GM19397 (cell line): Measurements from ENCODE around the gene EWSR1.
"Not testable (repeated sequence)": the region's sequence is repeated elsewhere in the genome, so short reads cannot be mapped to it uniquely, and the experiment has no call there.

Experiments
- ATAC-seq: cut with Tn5 transposase; IDR thresholded peaks from one replicate; pipeline ENCODE4 v1.9.1; 2021; ENCODE audit warnings: mild to moderate bottlenecking, moderate library complexity; ENCODE audit not compliant: unreplicated experiment

EWSR1 gene, protein sequence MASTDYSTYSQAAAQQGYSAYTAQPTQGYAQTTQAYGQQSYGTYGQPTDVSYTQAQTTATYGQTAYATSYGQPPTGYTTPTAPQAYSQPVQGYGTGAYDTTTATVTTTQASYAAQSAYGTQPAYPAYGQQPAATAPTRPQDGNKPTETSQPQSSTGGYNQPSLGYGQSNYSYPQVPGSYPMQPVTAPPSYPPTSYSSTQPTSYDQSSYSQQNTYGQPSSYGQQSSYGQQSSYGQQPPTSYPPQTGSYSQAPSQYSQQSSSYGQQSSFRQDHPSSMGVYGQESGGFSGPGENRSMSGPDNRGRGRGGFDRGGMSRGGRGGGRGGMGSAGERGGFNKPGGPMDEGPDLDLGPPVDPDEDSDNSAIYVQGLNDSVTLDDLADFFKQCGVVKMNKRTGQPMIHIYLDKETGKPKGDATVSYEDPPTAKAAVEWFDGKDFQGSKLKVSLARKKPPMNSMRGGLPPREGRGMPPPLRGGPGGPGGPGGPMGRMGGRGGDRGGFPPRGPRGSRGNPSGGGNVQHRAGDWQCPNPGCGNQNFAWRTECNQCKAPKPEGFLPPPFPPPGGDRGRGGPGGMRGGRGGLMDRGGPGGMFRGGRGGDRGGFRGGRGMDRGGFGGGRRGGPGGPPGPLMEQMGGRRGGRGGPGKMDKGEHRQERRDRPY

DNA sequence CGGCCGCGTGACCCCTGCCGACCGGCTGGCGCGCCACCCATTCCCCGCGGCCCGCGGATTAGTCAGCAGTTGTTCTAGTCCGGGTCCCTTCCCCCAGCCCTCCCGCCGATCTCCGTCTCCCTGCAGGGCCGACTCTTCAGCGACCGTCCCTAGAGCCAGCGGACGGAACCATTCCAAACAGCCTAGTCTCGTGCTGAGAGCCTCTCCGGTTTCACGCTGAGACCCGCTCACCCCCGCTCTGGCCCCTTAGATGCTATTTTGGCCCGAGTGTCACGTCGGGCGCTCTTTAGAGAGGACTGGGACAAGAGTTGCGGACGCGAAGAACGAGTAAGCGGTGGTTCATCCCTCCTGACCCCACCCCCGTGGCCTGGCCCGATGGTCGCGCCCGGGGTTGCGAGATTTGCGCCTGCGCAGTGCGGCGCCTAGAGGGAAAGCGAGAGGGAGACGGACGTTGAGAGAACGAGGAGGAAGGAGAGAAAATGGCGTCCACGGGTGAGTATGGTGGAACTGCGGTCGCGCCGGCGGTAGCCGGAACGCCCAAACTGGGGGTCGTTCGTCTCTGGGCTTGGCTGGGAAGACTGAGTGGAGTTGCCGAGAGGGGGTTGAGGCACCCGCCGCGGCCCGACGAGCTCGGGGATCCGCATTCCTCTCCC is at the start of gene EWSR1, which contains the start of gene RHBDD3:
EWSR1 (plus strand) TSS at position 411 of the 653 bp plus-strand sequence; CDS start at position 480, 69 bp downstream.
RHBDD3 (minus strand) TSS at position 124 of the 653 bp plus-strand sequence. CDS start 2,355 bp downstream, outside the sequence.
- ATAC-seq: peak; percentile 68

DNA sequence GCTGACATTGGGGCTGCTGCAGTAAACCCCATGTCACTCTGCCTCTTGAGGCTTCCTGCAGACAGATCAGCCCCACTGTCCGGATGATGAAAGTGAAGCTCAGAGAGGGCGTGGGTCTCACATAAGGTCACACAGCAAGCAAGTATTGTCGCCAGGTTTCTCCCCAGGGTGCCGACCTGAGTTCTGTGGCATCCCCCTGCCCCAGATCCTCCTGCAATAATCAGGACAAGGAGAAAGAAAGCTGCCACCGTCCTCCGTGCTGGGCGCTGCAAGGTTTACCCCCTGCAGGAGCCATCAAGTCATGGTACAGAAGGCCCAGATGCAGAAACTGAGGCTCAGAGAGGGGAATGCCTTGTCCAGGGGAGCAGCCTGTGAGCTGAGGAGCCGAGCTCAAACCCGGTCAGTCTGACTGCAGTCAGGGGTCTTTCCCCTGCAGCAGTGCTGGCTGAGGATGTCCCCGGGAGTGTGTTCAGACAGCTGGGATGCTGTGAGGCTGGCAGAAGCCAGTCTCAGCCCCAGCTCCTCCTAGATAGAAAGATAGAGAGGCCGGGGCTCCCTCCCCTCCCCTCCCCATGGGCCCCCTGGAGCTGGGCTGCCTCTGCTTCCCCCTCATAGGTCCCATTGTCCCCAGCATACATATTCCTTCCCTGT is 49.2 kb upstream of the EWSR1 start:
- no peak for ATAC-seq

DNA sequence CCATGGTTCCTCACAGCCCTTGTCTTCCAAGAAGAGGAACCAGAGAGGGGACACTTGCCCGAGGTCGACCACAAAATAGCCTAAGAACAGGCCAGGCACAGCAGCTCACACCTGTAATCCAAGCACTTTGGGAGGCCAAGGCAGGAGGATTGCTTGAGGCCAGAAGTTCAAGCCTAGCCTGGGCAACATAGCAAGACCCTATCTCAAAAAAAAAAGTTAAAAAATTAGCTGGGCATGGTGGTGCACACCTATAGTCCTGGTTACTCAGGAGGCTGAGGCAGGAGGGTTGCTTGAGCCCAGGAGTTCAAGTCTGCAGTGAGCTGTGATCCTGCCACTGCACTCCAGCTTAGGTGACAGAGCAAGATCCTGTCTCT is 48.7 kb upstream of the EWSR1 start:
- not testable (repeated sequence) for ATAC-seq

DNA sequence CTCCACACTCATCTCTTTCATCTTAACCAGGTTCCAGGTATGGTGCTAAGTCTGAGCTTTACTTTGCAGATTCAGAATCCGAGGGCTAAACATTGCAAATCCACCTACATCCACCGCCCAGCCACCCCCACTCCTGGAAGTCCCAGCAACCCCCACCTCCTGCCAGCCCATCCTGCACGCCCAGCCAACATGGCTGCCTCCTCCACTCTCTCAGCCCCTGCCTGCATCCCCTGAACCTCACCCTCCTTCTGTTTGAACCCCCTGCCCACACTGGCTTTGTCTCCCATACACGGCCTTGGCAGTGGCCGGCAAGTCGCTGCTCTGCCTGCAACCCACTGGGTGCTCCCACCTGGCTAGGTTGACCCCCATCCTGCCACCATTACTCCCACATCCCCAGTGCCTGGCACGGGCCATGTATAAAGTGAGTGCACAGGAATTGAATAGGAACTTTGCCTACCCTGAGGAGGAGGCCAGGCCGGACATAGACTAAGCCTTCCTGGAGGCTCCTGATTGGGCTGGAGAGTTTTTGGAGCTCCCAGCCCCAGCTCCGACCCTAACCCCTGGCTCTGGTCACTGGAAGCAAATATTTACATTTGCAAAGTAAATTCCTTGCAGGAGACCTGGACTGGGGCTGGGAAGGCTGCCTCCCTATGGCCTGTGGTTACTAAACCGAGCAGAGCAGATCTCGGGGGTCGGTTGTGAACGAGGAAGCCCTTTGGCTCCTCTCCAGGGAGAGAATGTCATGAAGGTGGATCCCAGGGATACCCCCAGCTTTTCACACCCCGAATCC is 48.0 kb upstream of the EWSR1 start:
- no peak for ATAC-seq

DNA sequence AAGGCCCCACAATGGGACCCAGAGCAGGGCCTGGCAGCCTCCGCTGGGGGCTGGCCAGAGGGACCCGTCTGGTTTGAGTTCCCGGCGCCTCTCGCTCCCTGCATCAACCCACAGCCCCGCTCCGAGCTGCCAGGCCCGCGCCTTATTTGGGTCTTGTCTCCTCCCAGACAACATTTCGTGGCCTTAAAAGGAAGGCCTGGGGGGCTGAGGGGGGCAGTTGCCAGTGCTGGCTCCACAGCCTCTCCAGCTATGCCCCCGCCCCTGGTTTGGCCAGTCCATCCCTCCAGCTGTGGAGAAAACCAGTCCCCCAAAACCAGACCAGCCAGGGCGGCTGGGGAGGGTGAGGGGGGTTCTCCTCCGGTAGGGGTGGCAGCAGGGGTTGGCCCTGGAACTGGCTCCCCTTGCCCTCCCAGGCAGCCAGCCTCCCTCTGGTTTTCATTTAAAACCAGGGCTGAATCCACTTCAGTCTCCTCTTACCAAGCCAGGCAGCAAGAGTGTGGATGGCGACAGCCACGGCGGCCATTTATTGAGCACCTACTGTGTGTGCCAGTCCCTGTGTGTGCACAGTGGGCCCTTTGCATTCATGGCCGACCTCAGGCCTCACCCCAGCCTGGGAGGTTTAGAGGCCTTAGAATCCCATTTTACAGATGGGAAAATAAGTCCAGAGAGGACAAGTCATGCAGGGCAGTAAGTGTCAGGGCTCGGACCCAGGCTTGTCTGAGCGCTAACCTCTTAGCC is 43.8 kb upstream of the EWSR1 start:
- ATAC-seq: no peak

DNA sequence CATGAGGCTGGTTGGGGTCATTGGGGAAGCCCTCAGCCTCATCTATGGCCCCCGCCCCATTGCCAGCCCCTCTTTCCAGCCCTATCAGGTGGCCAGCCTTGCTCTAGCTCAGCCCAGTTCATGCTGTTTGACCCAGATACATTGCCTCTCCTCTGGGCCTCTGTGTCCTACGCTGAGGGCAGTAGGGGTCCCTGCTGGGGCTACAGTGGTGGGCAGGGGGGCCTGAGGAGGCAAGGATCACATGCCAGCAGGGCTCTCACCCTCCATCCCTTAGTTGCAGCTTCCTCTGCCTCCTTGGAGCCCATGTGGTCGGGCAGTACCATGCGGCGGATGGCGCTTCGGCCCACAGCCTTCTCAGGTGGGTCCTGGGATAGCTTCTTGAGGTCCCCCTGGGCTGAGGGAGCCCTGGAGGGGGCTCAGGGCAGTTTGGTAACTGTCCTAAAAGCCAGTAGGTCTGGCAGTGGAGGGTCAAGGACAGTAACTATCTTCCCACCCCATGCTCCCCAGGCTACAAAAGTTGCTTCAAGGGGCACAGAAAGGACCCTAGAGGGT is 43.1 kb upstream of the EWSR1 start:
- ATAC-seq: no peak

DNA sequence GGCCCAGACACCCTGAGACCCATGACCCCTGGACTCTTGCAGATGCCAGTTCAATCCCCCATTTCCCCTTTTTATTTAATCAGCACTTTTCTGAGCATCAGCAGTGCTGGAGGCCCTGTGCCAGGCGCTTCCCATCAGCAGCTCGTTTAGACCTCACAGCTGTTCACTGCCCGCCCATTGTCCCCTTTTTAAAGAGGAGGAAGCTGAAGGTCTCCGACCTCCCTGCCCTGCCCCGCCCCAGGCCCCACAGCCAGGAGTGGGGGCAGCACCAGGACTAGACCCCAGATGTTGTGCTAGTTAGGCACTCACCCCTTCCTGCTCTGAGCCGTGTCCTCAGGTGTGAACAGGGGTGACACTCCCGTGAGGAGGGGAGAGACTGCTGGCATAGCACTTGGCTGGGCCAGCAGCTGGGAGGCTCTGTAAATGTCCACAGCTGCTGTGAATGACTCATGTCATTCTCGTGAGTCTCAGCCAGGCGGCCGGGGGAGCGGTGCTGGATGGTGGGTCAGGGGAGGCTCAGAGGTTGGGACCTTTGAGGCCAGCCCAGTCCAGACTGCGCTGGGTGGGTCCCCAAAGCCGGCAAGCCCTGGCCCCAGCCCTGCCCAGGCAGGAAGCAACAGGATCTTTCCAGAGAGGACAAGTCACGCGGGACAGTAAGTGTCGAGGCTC is 42.5 kb upstream of the EWSR1 start:
- ATAC-seq: no peak

DNA sequence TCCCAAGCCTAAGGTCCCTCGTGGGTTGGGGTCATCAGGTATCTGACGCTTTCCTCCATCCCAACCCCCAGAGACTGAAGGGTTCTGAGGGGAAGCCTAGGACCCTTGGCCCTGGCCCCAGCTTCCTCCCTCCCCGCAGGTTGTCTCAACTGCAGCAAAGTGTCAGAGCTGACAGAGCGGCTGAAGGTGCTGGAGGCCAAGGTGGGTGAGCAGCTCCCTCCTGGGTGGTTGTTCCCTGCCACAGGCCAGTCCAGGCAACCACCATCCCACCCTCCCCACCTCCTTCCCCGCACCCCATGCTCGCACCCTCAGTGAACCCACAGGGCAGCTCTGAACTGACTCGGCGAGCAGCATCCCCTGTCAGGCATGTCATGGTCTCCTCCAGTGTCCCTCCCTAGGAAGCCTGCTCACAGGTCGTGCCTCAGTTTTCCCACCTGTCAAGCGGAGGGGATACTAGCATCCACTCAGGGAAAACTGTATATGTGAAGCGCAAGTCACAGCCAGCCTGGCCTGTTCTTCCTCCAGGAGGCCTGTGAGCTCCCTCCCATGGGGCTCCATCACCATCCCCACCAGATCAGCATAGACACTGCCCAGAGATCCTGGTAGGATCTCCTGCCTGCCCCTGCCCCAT is 41.6 kb upstream of the EWSR1 start:
- ATAC-seq: no peak

DNA sequence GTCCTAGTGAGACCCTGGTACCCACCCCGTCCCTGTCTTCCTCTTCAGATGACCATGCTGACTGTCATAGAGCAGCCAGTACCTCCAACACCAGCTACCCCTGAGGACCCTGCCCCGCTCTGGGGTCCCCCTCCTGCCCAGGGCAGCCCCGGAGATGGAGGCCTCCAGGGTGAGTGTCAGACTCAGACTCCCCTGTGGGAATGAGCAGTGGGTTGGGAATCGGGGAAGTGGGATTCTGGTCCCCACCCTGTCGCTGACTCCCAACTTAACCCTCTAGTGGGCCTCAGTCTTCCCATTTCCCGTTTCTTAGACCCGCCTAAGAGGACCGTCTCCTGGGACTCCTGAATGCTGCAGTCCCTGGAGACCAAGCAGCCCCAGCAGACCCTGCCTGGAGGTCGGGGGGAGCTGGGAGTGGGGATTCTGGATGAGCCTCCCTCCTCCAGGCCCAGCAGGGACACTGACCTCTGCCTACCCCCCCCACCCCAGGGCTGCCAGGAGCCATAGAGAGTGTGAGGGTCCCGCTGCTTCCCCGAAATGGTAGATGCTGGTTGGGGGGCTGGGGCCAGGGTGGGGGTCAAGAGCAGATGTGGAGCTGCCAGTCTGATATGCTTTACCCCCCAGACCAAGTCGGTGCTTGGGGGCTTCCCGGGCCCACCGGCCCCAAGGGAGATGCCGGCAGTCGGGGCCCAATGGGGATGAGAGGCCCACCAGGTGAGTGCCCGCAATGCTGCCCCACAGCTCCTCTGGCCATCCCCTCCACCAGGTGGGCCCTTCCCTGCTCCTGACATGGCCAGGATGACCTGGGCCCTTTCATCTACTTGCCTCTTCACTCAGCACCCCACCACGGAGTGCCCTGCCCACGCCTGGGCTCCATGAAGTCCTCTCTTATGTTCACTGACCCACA is 36.8 kb upstream of the EWSR1 start:
- no peak for ATAC-seq

DNA sequence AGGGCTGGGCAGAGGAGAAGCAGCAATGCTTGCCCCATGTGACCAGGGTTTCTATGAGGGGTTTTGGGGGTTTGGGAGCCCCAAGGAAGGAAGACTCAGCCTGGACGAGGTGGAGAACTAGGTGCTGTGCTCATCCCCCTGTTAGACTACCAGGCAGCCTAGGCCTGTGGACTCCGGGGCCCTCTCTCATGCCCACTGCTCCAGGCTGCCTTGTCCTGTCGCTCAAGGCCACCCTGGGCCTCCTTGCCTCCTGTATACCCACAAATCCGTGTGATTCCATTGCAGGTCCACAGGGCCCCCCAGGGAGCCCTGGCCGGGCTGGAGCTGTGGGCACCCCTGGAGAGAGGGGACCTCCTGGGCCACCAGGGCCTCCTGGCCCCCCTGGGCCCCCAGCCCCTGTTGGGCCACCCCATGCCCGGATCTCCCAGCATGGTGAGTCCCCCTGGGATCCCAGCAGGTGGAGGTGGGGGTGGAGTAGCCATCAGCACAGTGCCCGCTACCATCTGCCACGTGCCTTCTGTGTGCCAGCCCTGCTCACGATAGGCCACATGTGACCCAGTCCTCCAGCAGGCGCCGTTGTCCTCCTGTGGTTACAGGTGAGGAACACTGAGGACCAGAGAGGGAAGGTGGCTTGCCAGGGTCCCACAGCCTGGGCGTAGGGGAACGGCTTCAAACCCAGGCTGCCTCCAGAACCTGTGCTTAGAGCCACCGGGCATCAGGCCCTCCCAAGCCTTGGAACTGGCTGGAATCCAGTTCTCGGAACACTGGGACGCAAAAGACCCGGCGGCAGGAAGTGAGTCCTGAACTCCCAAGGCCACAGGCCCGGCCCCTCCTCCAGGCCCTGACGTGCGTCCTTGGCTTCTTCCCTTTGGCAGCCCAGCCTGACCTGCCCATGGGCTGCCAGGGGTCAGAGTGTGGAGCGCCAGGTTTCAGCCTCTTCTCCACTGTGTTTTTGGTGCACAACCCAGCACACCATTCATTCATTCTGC is 35.8 kb upstream of the EWSR1 start:
- ATAC-seq: no peak

DNA sequence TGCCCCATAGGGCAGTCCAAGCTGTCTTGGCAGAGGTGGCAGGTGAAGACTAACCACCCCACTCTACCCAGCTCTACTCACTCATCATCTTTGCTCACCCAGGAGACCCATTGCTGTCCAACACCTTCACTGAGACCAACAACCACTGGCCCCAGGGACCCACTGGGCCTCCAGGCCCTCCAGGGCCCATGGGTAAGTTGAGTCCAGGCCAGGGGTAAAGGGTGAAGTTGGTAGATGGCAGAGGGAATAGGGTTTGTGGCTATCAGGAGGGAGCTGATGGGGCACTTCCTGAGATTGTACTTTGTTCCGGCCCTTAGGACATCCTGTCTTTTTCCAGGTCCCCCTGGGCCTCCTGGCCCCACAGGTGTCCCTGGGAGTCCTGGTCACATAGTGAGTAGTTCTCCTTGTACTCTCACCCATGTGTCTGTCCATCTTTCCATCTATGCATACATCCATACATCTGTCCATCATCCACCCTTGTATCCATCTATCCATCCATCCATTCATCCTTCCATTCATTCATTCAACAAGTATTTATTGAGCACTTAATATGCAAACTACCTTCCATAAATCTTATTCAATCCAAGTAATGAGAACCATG is 34.7 kb upstream of the EWSR1 start:
- ATAC-seq: no peak

DNA sequence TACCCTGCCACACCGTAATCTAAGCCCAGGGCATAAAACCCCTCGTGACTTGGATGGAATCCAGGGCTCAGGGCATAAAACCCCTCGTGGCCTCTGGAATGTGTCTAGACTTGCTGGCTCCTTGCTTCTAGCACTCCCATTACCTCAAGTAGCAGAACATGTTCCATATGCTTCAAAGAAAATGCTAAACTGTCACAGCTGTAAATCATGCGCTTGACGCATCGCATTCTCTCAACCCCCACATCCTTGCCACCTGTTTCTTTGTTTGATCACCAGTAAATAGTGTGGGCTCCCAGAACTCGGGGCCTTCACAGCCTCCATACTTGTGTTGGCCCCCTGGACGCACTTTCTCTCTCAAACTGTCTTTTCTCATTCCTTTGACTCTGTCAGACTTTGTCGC is 27.6 kb upstream of the EWSR1 start:
- ATAC-seq: not testable (repeated sequence)

DNA sequence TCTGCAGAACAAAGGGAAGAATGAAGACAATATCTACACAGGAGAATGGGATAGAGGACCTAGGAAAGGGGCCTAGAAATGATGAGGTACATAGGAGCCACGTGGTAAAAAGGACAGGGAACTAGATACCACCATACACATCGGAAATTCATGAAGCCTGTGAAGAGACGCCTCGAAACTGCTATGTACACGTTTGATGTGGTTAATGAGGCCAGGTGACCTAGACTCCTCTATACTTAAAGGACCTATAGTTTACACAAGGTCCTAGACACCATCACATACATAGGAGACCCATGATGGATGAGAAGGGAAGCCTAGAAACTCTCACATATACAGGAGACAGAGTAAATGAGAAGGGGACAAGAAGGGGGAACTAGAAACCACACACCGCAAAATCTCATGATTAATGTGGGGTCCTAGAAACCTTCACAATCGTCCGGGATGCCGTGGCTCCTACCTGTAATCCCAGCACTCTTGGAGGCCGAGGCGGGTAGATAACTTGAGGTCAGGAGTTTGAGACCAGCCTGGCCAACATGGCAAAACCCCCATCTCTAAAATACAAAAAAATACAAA is 24.1 kb upstream of the EWSR1 start:
- ATAC-seq: no peak

DNA sequence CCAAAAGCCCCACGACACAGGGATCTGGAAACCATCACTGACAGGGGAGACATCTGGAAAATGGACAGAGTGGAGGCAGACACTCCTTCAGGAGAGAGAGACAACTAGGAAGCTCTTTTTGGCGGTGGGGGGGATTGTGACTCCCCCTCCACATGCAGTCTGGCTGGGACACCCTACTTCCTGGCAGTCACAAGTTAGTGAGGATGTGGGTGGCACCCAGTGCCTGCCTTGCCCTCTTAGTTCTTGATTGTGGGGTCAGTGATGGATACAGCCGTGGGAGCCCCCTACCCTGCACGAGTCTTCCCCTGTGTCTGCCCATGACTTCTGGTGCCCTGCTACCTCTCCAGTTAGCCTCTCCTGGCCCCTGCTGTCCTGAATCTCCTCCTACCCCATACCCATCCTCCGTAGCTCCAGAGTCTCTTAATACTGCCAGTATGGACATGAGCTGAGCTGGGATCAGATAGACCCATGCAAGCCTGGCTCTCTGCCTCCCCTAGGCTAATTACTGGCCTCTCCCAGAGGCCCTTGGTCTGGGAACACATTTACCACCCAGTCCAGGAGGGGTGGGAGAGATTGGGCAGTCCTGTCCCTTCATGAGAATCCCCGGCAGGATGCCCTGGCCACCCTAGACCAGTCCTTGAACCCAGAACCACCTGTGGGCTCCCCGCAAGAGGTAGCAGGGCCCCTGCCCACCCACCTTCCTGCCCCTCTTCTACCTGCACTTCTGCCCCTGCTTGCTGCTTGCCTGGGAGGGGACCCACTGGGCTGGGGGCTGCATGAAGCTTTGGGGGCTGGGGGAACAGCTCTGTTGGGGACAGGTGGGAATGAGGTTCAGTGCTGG is 23.1 kb upstream of the EWSR1 start:
- ATAC-seq: no peak
